T-helper 2 cell treated with Interferon-gamma antibody and Interleukin-4, amounts not matched to agents 100 ng/mL and 5 ng/mL, for 36 hours (primary cell): ENCODE data around the gene OR13D1. TPM values are rescaled to one million over a fixed set of nuclear protein-coding genes. Genes with fewer than 3 reads are reported as not detected.
"Not testable (repeated sequence)": the region's sequence is repeated elsewhere in the genome, so short reads cannot be mapped to it uniquely, and the experiment has no call there.

Experiments used
- intact Hi-C: fragments of 100-400 bp; cut with micrococcal nuclease; formaldehyde crosslinking; loops from one replicate; pipeline ENCODE4 v1.15.1; 2023
- total RNA-seq: library from RNA; stranded (reverse); gene quantifications from 2 replicates; pipeline ENCODE4 v1.2.3, GENCODE V29; 2022

OR13D1 gene
- total RNA-seq, result not detected in 2 replicates

GRCh38 chr9:104694218-104694617 is at the start of gene OR13D1:
OR13D1 (plus strand) TSS chr9:104694518; CDS start chr9:104694518, 0 bp downstream.
- intact Hi-C loops, result no loop called here

GRCh38 chr9:104658496-104659195 is 35.7 kb upstream of the OR13D1 start:
- intact Hi-C loops, result no loop called here

GRCh38 chr9:104675611-104676010 is 18.7 kb upstream of the OR13D1 start:
- intact Hi-C loops, result no loop called here

- intact Hi-C loops, result loop anchor here (2.0 kb wide), 2 partner anchors 60 to 1284 kb away; no protein-coding TSS in a partner anchor
Observed at GRCh38 chr9:104682642-104683041, 11.7 kb upstream of the OR13D1 start.

GRCh38 chr9:104686081-104686480 is 8.2 kb upstream of the OR13D1 start:
- intact Hi-C loops, result no loop called here

- intact Hi-C loops, result no loop called here
Observed at GRCh38 chr9:104700306-104700705, 6.0 kb downstream of the OR13D1 start.

- intact Hi-C loops, result not testable (repeated sequence)
Observed at GRCh38 chr9:104708737-104709136, 14.4 kb downstream of the OR13D1 start.

- intact Hi-C loops, result no loop called here
Observed at GRCh38 chr9:104711604-104712003, 17.3 kb downstream of the OR13D1 start.

GRCh38 chr9:104725014-104725413 is 30.7 kb downstream of the OR13D1 start:
- intact Hi-C loops, result no loop called here

GRCh38 chr9:104738452-104738851 is 44.1 kb downstream of the OR13D1 start:
- intact Hi-C loops, result no loop called here

GRCh38 chr9:104740621-104741020 is 46.3 kb downstream of the OR13D1 start:
- intact Hi-C loops, result loop anchor here (5.0 to 10.0 kb wide), 3 partner anchors 606 to 954 kb away; partner anchors contain the start of gene TMEM38B

- intact Hi-C loops, result loop anchor here (2.0 to 10.0 kb wide), 4 partner anchors 61 to 951 kb away; partner anchors contain the start of gene TMEM38B
Observed at GRCh38 chr9:104743376-104743985, 49.2 kb downstream of the OR13D1 start.

Other genes starting within 250 kb of the OR13D1 start
- not detected in 2 replicates for gene OR13F1, start 190.3 kb upstream of the OR13D1 start, total RNA-seq
- not detected in 2 replicates for gene OR13C4, start 167.3 kb upstream of the OR13D1 start, total RNA-seq
- gene OR13C3, start 157.7 kb upstream of the OR13D1 start, total RNA-seq, result not detected in 2 replicates
- not detected in 2 replicates for gene OR13C8, start 125.3 kb upstream of the OR13D1 start, total RNA-seq
- gene OR13C5, start 95.1 kb upstream of the OR13D1 start, total RNA-seq, result not detected in 2 replicates
- not detected in 2 replicates for gene OR13C2, start 88.9 kb upstream of the OR13D1 start, total RNA-seq
- gene OR13C9, start 76.3 kb upstream of the OR13D1 start, total RNA-seq, result not detected in 2 replicates
- gene NIPSNAP3A, start 53.2 kb downstream of the OR13D1 start, total RNA-seq, result 19.3 and 20.1 TPM in 2 replicates
- gene NIPSNAP3B, start 69.6 kb downstream of the OR13D1 start, total RNA-seq, result 0.66 and 0.98 TPM in 2 replicates
- gene ABCA1, start 233.6 kb downstream of the OR13D1 start, total RNA-seq, result 0.05 and 0.14 TPM in 2 replicates